H1 (cell line): ENCODE data around the gene ASXL2. TPM values are rescaled to one million over a fixed set of nuclear protein-coding genes. Genes with fewer than 3 reads are reported as not detected.

Experiments used
- CTCF ChIA-PET: fragments of 300-600 bp; sonication (Branson Sonifier 250); formaldehyde crosslinking; loops from one replicate; lab custom pipeline; 2021; ENCODE audit not compliant: partially characterized antibody; lab: Charles Lee
- POLR2A ChIA-PET: fragments of 300-600 bp; sonication (Branson Sonifier 250); formaldehyde crosslinking; loops from one replicate; lab custom pipeline; 2021; ENCODE audit warnings: inconsistent platforms; ENCODE audit not compliant: partially characterized antibody; lab: Charles Lee
- DNase-seq, 2 experiments: peaks; one replicate each; pipeline versions ENCODE4 v3.0.0 to v3.0.0-alpha.2; 2010 to 2022; ENCODE audit warnings: low spot score in 2 of 2, low read depth in 1 of 2, mixed read lengths in 1 of 2
- FAIRE-seq: peaks from 2 replicates; lab custom pipeline; 2011; peaks lifted over from hg19 to GRCh38; lab: Jason Lieb, UNC
- H2AFZ ChIP-seq: 2 replicates; pipeline ENCODE4 v1.8.1; 2012; ENCODE audit warnings: low read length, inconsistent platforms
- H2AK5ac ChIP-seq: 2 replicates; pipeline ENCODE4 v1.6.1; 2013; ENCODE audit warnings: low read depth, low read length
- H2BK120ac ChIP-seq: replicated peaks from 2 replicates; pipeline ENCODE3; 2013; ENCODE audit warnings: low read depth, low read length, inconsistent platforms
- H2BK12ac ChIP-seq: 2 replicates; pipeline ENCODE4 v1.6.1; 2013; ENCODE audit warnings: low read depth, low read length
- H2BK15ac ChIP-seq: 2 replicates; pipeline ENCODE4 v1.6.1; 2013; ENCODE audit warnings: low read length
- H2BK20ac ChIP-seq: 2 replicates; pipeline ENCODE4 v1.6.1; 2013; ENCODE audit warnings: low read length
- H2BK5ac ChIP-seq: 2 replicates; pipeline ENCODE4 v1.6.1; 2013; ENCODE audit warnings: low read depth, low read length
- H3K14ac ChIP-seq: 2 replicates; pipeline ENCODE4 v1.6.1; 2013; ENCODE audit warnings: inconsistent platforms; ENCODE audit not compliant: insufficient read length
- H3K18ac ChIP-seq: 2 replicates; pipeline ENCODE4 v1.6.1; 2013; ENCODE audit warnings: low read length; ENCODE audit errors: extremely low read depth
- H3K23ac ChIP-seq: 2 replicates; pipeline ENCODE4 v1.6.1; 2013; ENCODE audit warnings: inconsistent platforms; ENCODE audit not compliant: insufficient read length
- H3K23me2 ChIP-seq: 2 replicates; pipeline ENCODE4 v1.6.1; 2013; ENCODE audit warnings: low read depth, low read length
- H3K27ac ChIP-seq: 2 replicates; pipeline ENCODE4 v1.6.1; 2011; ENCODE audit warnings: low read depth, low read length, inconsistent platforms
- H3K27me3 ChIP-seq, 4 experiments: replicated peaks in 1 of 4; 1 replicate in 1 of 4; 2 replicates in 3 of 4; pipeline versions ENCODE4 v1.6.1 to v1.8.1; 2011 to 2013; ENCODE audit warnings: low read length in 3 of 4, mild to moderate bottlenecking in 3 of 4, inconsistent platforms in 2 of 4, mixed read lengths in 2 of 4, moderate library complexity in 1 of 4; ENCODE audit not compliant: control insufficient read depth in 3 of 4, insufficient read depth in 3 of 4; ENCODE audit errors: extremely low read depth in 1 of 4
- H3K36me3 ChIP-seq, 4 experiments: 2 replicates each; pipeline versions ENCODE4 v1.6.1 to v1.8.1; 2011 to 2013; ENCODE audit warnings: mild to moderate bottlenecking in 4 of 4, low read length in 3 of 4, moderate library complexity in 2 of 4, control low read depth in 1 of 4, inconsistent platforms in 1 of 4; ENCODE audit not compliant: insufficient read depth in 4 of 4, control insufficient read depth in 2 of 4
- H3K4ac ChIP-seq: replicated peaks from 2 replicates; pipeline ENCODE3; 2013; ENCODE audit warnings: low read length, low read depth, mixed read lengths, inconsistent platforms; ENCODE audit not compliant: insufficient read length
- H3K4me1 ChIP-seq, 4 experiments: replicated peaks in 1 of 4; 1 replicate in 1 of 4; 2 replicates in 3 of 4; pipeline versions ENCODE4 v1.6.1 to v1.8.1; 2011 to 2013; ENCODE audit warnings: low read length in 3 of 4, inconsistent platforms in 2 of 4, mixed read lengths in 1 of 4; ENCODE audit not compliant: insufficient read depth in 4 of 4, control insufficient read depth in 3 of 4
- H3K4me2 ChIP-seq, 2 experiments: 2 replicates each; pipeline versions ENCODE4 v1.6.1 to v1.8.1; 2011 to 2013; ENCODE audit warnings: low read depth in 2 of 2, low read length in 2 of 2, control low read depth in 1 of 2, inconsistent platforms in 1 of 2, mild to moderate bottlenecking in 1 of 2; ENCODE audit not compliant: insufficient read depth in 1 of 2
- H3K4me3 ChIP-seq, 4 experiments: fragments of 200-600, 300-600 bp in 1 of 4; sonication (generic), shearing (Covaris generic), sonication (Bioruptor Twin) in 1 of 4; 2 replicates each; pipeline versions ENCODE4 v1.5.1 to v1.8.1; 2011 to 2016; ENCODE audit warnings: low read length in 4 of 4, low read depth in 3 of 4, control low read depth in 2 of 4, inconsistent platforms in 2 of 4, mild to moderate bottlenecking in 2 of 4, mixed read lengths in 1 of 4, moderate library complexity in 1 of 4; ENCODE audit not compliant: insufficient read depth in 2 of 4; ENCODE audit errors: extremely low read depth in 1 of 4
- H3K56ac ChIP-seq: replicated peaks from 2 replicates; pipeline ENCODE3; 2013; ENCODE audit warnings: low read depth, mild to moderate bottlenecking, mixed read lengths, low read length, inconsistent platforms; ENCODE audit not compliant: insufficient read length
- H3K79me1 ChIP-seq: 2 replicates; pipeline ENCODE4 v1.6.1; 2013; ENCODE audit warnings: low read depth, low read length, control low read depth
- H3K79me2 ChIP-seq, 2 experiments: 2 replicates each; pipeline versions ENCODE4 v1.6.1 to v1.8.1; 2012 to 2013; ENCODE audit warnings: low read length in 2 of 2, mild to moderate bottlenecking in 2 of 2, inconsistent platforms in 1 of 2; ENCODE audit not compliant: insufficient read depth in 2 of 2, control insufficient read depth in 1 of 2
- H3K9ac ChIP-seq, 4 experiments: replicated peaks in 1 of 4; 1 replicate in 1 of 4; 2 replicates in 3 of 4; pipeline versions ENCODE4 v1.6.1 to v1.8.1; 2011 to 2013; ENCODE audit warnings: low read depth in 3 of 4, low read length in 3 of 4, control low read depth in 2 of 4, mild to moderate bottlenecking in 2 of 4, moderate library complexity in 2 of 4, inconsistent platforms in 1 of 4; ENCODE audit errors: extremely low read depth in 1 of 4
- H3K9me3 ChIP-seq, 2 experiments: 2 replicates each; pipeline versions ENCODE4 v1.6.1 to v1.8.1; 2012 to 2013; ENCODE audit warnings: mild to moderate bottlenecking in 2 of 2, moderate library complexity in 2 of 2, control low read depth in 1 of 2, inconsistent platforms in 1 of 2, low read depth in 1 of 2, low read length in 1 of 2, mixed read lengths in 1 of 2; ENCODE audit not compliant: insufficient read depth in 2 of 2
- H4K20me1 ChIP-seq, 2 experiments: replicated peaks in 1 of 2; 2 replicates each; pipeline versions ENCODE3 to v1.8.1; 2011 to 2013; ENCODE audit warnings: inconsistent platforms in 2 of 2, low read length in 2 of 2, mild to moderate bottlenecking in 1 of 2; ENCODE audit not compliant: insufficient read depth in 2 of 2, control insufficient read depth in 1 of 2
- H4K5ac ChIP-seq: 2 replicates; pipeline ENCODE4 v1.6.1; 2013; ENCODE audit warnings: low read length, low read depth, mixed read lengths, inconsistent platforms; ENCODE audit not compliant: insufficient read length
- H4K8ac ChIP-seq: 2 replicates; pipeline ENCODE4 v1.8.0; 2013; ENCODE audit warnings: mild to moderate bottlenecking, moderate library complexity, low read length, inconsistent platforms; ENCODE audit not compliant: insufficient read depth; ENCODE audit errors: extremely low read depth
- H4K91ac ChIP-seq: replicated peaks from 2 replicates; pipeline ENCODE3; 2013; ENCODE audit warnings: low read length, mixed read lengths, inconsistent platforms; ENCODE audit not compliant: insufficient read length
- E2F6 ChIP-seq: IDR thresholded peaks from 2 replicates; pipeline ENCODE4 v1.6.1; 2012; ENCODE audit warnings: inconsistent platforms
- EGR1 ChIP-seq: IDR thresholded peaks from 2 replicates; pipeline ENCODE4 v1.6.1; 2011; ENCODE audit warnings: low read depth, low read length, borderline replicate concordance
- JUND ChIP-seq: IDR thresholded peaks from 2 replicates; pipeline ENCODE4 v1.6.1; 2011; ENCODE audit warnings: mild to moderate bottlenecking, improper control_type of control experiment, low read length
- TCF12 ChIP-seq: IDR thresholded peaks from 2 replicates; pipeline ENCODE4 v1.6.1; 2011; ENCODE audit warnings: low read depth, mild to moderate bottlenecking, low read length
- polyA plus RNA-seq, 7 experiments: library from polyadenylated mRNA; depleted of rRNA in 3 of 7; stranded (reverse) in 5 of 7; unstranded in 2 of 7; fragments of >200 nt in 5 of 7; fragments of 200-250 nt in 2 of 7; gene quantifications; 1 replicate in 5 of 7; 2 replicates in 1 of 7; 4 replicates in 1 of 7; pipeline versions ENCODE4 v1.2.1 to v1.2.3, GENCODE V29; 2011 to 2013; ENCODE audit warnings: missing spikeins in 2 of 7, mixed read lengths in 2 of 7
- total RNA-seq: library from RNA; stranded (reverse); fragmentation: NEBNext Ultra II Directional; extraction: Animal tissue kit (Norgen Biotek cat#: 25700); gene quantifications from 2 replicates; pipeline ENCODE4 v1.2.1, GENCODE V29; 2021

Gene ASXL2
- total and polyA plus RNA-seq, 2 of the 8 experiments (the other 6 are each of a cell fraction or from before 2014, with no cell fraction given): 7.2 to 41.3 TPM

- no peak overlapping the region for H2BK12ac ChIP-seq
- H4K91ac ChIP-seq: no peak overlapping the region
- H3K9ac ChIP-seq: no peak overlapping the region
- H3K18ac ChIP-seq: no peak overlapping the region
- no peaks in the 10 kb centered on the region for H3K79me1 ChIP-seq
- no peak overlapping the region for H2BK120ac ChIP-seq
- FAIRE-seq: no peak
- H3K23ac ChIP-seq: no peak overlapping the region
- peaks cover 0 to 7% (median 2%) of the 10 kb centered on the region in 4 experiments; a peak in 4 of 7 replicates for H3K4me1 ChIP-seq
- no peak overlapping the region for H2BK5ac ChIP-seq
- H2AK5ac ChIP-seq: no peak overlapping the region
- POLR2A ChIA-PET: interaction anchor here (0.9 kb wide), 1 partner anchor 14 kb away, joined by 3 read pairs; no protein-coding TSS in a partner anchor
- H3K9me3 ChIP-seq: no peaks in the 10 kb centered on the region
- no peak overlapping the region for H4K8ac ChIP-seq
- H2AFZ ChIP-seq: no peak overlapping the region
- H3K4ac ChIP-seq: no peak overlapping the region
- no peak for DNase-seq
- no peak overlapping the region for H2BK15ac ChIP-seq
- H3K56ac ChIP-seq: no peak overlapping the region
- H3K4me3 ChIP-seq: no peak overlapping the region
- no peak for TF ChIP-seq JUND
- TF ChIP-seq E2F6: no peak
- TF ChIP-seq TCF12: no peak
- TF ChIP-seq EGR1: no peak
- TF ChIP-seq, all 59 proteins: peak for 0
- CTCF ChIA-PET: interaction anchor here (1.6 kb wide), 2 partner anchors 9 to 19 kb away, joined by 4 read pairs; no protein-coding TSS in a partner anchor
- Histone ChIP-seq H3K79me2 (peaks cover 0 to 19% of the 10 kb centered on the region in 2 experiments; a peak in 3 of 4 replicates), H4K20me1 (no peaks in the 10 kb centered on the region), H3K23me2 (no peaks in the 10 kb centered on the region), H2BK20ac (no peak overlapping the region), H3K36me3 (no peaks in the 10 kb centered on the region; a peak in 1 of 8 replicates), H3K4me2 (no peak overlapping the region), H3K27me3 (no peaks in the 10 kb centered on the region), H4K5ac (no peak overlapping the region), H3K14ac (no peak overlapping the region), H3K27ac (no peak overlapping the region)
Measured at GRCh38 chr2:25819597-25820039, 58.7 kb downstream of the ASXL2 start.
